ENCODE data around the gene IVNS1ABP. TPM values are rescaled to one million over a fixed set of nuclear protein-coding genes. Genes with fewer than 3 reads are reported as not detected.
A peak's percentile ranks its signal among the peaks of the same experiment; 100 is the strongest.

The IVNS1ABP gene
- total RNA-seq, 1 donor from 2014 or later, result 72.7 TPM

DNA sequence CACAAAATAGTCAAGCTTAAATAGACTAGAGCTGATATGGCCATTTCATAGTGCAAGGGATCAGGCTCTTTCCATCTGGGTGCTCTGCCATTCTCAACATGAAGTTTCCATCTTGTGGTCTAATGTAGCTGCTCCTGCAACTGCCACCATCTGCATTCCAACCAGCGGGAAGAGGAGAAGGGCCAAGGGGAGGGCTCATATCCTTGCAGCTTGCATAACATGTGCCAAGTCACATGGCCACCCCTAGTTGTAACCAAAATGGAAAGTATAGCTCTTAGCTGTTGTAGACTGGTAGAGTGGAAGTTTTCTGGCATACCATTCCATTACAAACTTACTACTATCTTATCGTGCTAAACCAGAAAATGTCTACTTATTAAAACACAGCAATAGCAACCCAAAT lies 38.9 kb upstream of the IVNS1ABP start:
- DNase-seq (ENCODE audit: low read depth), result no peak
- TF ChIP-seq, protein P1, sequence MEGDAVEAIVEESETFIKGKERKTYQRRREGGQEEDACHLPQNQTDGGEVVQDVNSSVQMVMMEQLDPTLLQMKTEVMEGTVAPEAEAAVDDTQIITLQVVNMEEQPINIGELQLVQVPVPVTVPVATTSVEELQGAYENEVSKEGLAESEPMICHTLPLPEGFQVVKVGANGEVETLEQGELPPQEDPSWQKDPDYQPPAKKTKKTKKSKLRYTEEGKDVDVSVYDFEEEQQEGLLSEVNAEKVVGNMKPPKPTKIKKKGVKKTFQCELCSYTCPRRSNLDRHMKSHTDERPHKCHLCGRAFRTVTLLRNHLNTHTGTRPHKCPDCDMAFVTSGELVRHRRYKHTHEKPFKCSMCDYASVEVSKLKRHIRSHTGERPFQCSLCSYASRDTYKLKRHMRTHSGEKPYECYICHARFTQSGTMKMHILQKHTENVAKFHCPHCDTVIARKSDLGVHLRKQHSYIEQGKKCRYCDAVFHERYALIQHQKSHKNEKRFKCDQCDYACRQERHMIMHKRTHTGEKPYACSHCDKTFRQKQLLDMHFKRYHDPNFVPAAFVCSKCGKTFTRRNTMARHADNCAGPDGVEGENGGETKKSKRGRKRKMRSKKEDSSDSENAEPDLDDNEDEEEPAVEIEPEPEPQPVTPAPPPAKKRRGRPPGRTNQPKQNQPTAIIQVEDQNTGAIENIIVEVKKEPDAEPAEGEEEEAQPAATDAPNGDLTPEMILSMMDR (IDR thresholded peaks at IDR 0.05; ENCODE audit: insufficient read depth, low read length, severe bottlenecking), result no peak

DNA sequence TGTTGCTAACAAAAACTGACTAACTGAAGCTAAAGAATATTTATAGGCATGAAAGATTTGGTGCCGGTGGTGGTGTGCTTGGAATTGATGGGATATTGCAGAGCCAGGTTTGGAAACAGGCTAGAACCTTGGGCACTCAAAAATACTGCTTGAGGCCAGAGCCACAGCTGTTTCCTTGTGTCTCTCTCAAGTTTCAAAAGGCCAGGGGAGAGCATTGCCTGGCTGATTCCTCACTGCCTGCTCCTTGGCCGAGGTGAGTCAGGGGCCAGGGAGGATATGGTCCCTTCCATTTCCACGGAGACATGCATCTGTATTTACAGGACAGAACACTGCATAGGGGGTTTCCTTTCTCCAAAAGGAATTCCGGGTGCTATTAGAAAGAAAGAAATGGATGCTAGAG lies 36.1 kb upstream of the IVNS1ABP start:
- no peak for FAIRE-seq
- DNase-seq (ENCODE audit: low read depth), result no peak

More for the DNA sequence above, 38.9 kb upstream of the IVNS1ABP start:
- Histone ChIP-seq H3K27me3 (ENCODE audit: control insufficient read depth, insufficient read depth, low read length) (no peaks in the 10 kb centered on the region), H3K4me3 (ENCODE audit: low read depth, low read length) (no peak overlapping the region), H3K36me3 (ENCODE audit: control insufficient read depth, insufficient read depth, low read length) (no peaks in the 10 kb centered on the region)
- FAIRE-seq, result no peak

DNA sequence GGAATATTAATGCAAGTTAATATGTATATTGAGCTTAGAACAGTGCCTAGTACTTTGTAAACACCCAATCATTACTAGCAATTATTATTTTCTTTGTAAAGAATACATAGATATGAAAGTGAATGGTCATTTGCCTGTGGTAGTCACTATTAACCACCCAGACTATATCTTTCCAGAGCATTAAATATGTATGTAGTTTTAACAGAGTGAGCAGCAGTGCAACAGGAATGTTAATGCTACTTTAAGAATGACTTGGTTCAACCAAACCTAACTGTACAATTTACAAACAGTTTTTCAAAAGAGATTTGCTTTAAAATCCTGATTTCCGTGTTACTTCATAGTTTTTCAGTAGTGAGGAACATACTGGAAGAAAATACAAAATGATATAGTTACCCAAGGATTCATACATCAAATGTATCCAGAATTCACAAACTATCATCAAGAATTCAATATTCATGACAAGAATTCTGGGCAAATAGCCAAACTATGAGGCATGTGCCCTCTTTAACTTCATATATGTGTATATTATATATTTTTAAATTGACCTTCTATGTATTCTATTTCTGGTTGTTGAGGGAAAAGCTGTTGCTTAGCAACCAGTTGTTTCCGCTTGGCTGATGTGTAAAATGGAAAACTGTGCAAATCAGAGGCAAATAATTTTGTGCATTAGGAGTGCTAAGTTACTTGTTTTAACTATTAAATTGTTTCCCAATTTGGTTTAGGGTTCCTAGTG lies 34.9 kb upstream of the IVNS1ABP start:
- DNase-seq (ENCODE audit: low read depth), result peak; percentile 63
- no peaks in the 10 kb centered on the region for H3K36me3 ChIP-seq (ENCODE audit: control insufficient read depth, insufficient read depth, low read length)
- TF ChIP-seq, protein P1 (IDR thresholded peaks at IDR 0.05; ENCODE audit: insufficient read depth, low read length, severe bottlenecking), result no peak
- no peaks in the 10 kb centered on the region for H3K27me3 ChIP-seq (ENCODE audit: control insufficient read depth, insufficient read depth, low read length)
- H3K4me3 ChIP-seq (ENCODE audit: low read depth, low read length), result no peak overlapping the region
- FAIRE-seq, result no peak

More for the DNA sequence above, 36.1 kb upstream of the IVNS1ABP start:
- no peaks in the 10 kb centered on the region for H3K36me3 ChIP-seq (ENCODE audit: control insufficient read depth, insufficient read depth, low read length)
- H3K4me3 ChIP-seq (ENCODE audit: low read depth, low read length), result no peak overlapping the region
- TF ChIP-seq, protein P1 (IDR thresholded peaks at IDR 0.05; ENCODE audit: insufficient read depth, low read length, severe bottlenecking), result no peak
- no peaks in the 10 kb centered on the region for H3K27me3 ChIP-seq (ENCODE audit: control insufficient read depth, insufficient read depth, low read length)

DNA sequence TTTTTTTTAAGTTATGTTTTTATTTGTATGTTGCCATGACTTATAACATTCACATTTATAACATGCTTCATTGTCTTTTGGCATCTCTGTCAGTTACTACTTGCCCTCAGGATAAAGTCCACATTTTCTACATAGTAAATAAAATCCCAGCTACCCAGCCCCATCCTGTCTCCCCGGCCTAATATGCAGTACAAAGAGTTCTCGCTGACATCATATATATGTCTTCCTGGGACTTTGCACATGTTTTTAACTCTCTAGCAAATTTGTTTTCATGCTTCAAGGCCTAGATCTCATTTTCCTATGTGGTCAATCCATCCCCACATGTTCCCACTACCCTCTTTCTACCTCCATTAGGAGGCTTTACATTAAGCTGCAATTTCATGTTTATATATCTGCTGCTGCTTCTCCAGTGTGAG lies 33.0 kb upstream of the IVNS1ABP start:
- TF ChIP-seq, protein P1 (IDR thresholded peaks at IDR 0.05; ENCODE audit: insufficient read depth, low read length, severe bottlenecking), result no peak
- DNase-seq (ENCODE audit: low read depth) (no peak), FAIRE-seq (no peak)
- Histone ChIP-seq H3K4me3 (ENCODE audit: low read depth, low read length) (no peak overlapping the region), H3K36me3 (ENCODE audit: control insufficient read depth, insufficient read depth, low read length) (no peaks in the 10 kb centered on the region), H3K27me3 (ENCODE audit: control insufficient read depth, insufficient read depth, low read length) (no peaks in the 10 kb centered on the region)

DNA sequence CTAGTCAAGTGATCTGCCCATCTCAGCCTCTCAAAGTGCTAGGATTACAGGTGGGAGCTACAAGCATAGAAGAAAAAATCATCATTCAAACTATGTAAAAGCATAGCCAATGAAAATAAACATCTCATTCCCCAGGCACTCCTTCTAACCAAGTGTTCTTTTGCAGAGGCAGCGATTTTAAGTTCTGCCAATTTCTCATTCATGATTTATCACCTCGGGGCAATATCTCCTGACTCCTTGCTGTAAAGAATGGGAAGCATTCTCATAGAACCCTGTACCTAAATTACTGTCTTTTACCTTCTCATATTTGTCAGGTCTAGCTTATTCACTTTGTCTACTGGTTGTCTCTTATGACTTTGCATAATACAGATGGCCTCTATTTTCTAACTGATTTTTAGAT lies 32.5 kb upstream of the IVNS1ABP start:
- Histone ChIP-seq H3K4me3 (ENCODE audit: low read depth, low read length) (no peak overlapping the region), H3K27me3 (ENCODE audit: control insufficient read depth, insufficient read depth, low read length) (no peaks in the 10 kb centered on the region), H3K36me3 (ENCODE audit: control insufficient read depth, insufficient read depth, low read length) (no peaks in the 10 kb centered on the region)
- TF ChIP-seq, protein P1 (IDR thresholded peaks at IDR 0.05; ENCODE audit: insufficient read depth, low read length, severe bottlenecking), result no peak
- FAIRE-seq, result no peak
- no peak for DNase-seq (ENCODE audit: low read depth)

DNA sequence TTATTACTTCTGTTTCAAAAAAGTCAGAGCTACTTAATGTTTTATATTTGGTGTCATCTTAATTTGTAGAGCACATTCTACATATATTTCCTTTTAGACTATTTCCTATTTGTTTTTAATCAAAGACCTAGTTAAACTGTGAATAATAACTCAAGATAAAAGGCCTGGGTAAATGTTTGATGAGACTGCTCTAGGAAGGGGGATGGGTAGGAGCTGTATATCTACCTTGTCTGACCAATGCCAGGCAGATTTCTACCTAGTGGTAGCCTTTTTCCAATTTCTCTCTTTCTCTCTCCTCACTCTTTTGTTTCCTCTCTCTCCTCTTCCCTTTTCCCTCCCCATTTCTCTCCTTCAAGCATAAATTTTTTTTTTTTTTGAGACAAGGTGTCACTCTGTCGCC lies 31.9 kb upstream of the IVNS1ABP start:
- FAIRE-seq, result no peak
- Histone ChIP-seq H3K36me3 (ENCODE audit: control insufficient read depth, insufficient read depth, low read length) (no peaks in the 10 kb centered on the region), H3K27me3 (ENCODE audit: control insufficient read depth, insufficient read depth, low read length) (no peaks in the 10 kb centered on the region), H3K4me3 (ENCODE audit: low read depth, low read length) (no peak overlapping the region)
- TF ChIP-seq, protein P1 (IDR thresholded peaks at IDR 0.05; ENCODE audit: insufficient read depth, low read length, severe bottlenecking), result no peak
- no peak for DNase-seq (ENCODE audit: low read depth)
